Liver (tissue), 9 donors: ENCODE results near the gene TMEM179. TPM values are rescaled to one million over a fixed set of nuclear protein-coding genes. Genes with fewer than 3 reads are reported as not detected.

Experiments
- DNase-seq: peaks from one replicate; pipeline ENCODE4 v3.0.0-alpha.2; 2017; ENCODE audit warnings: low spot score
- H3K27ac ChIP-seq, 2 donors: one replicate each; pipeline ENCODE4 v1.7.0; 2013; ENCODE audit warnings: inconsistent platforms in 2 of 2, low read length in 2 of 2, control low read depth in 1 of 2, low read depth in 1 of 2, mild to moderate bottlenecking in 1 of 2
- H3K27me3 ChIP-seq, 4 donors: one replicate each; pipeline versions ENCODE4 v1.6.1 to v1.7.0; 2013; ENCODE audit warnings: low read length in 3 of 4, inconsistent platforms in 1 of 4, mild to moderate bottlenecking in 1 of 4, moderate library complexity in 1 of 4; ENCODE audit not compliant: control insufficient read depth in 4 of 4, insufficient read depth in 4 of 4
- H3K36me3 ChIP-seq, 4 donors: one replicate each; pipeline versions ENCODE4 v1.6.1 to v1.7.0; 2013; ENCODE audit warnings: low read length in 3 of 4, mild to moderate bottlenecking in 3 of 4, low read depth in 1 of 4, moderate library complexity in 1 of 4; ENCODE audit not compliant: control insufficient read depth in 4 of 4, insufficient read depth in 3 of 4
- H3K4me1 ChIP-seq, 4 donors: one replicate each; pipeline versions ENCODE4 v1.6.1 to v1.7.0; 2013; ENCODE audit warnings: low read length in 3 of 4, mild to moderate bottlenecking in 3 of 4, moderate library complexity in 1 of 4; ENCODE audit not compliant: control insufficient read depth in 4 of 4, insufficient read depth in 4 of 4
- H3K4me3 ChIP-seq, 3 donors: one replicate each; pipeline versions ENCODE4 v1.6.1 to v1.7.0; 2013; ENCODE audit warnings: low read length in 3 of 3, control low read depth in 1 of 3, low read depth in 1 of 3, mild to moderate bottlenecking in 1 of 3
- H3K9ac ChIP-seq, 2 donors: one replicate each; pipeline ENCODE4 v1.7.0; 2013; ENCODE audit warnings: low read length in 2 of 2, mild to moderate bottlenecking in 2 of 2, moderate library complexity in 2 of 2, control low read depth in 1 of 2, low read depth in 1 of 2
- H3K9me3 ChIP-seq, 4 donors: one replicate each; pipeline versions ENCODE4 v1.6.1 to v1.7.0; 2013; ENCODE audit warnings: low read length in 3 of 4; ENCODE audit not compliant: control insufficient read depth in 4 of 4
- ATF3 ChIP-seq: IDR thresholded peaks from 2 replicates; pipeline ENCODE4 v1.6.1; 2016; ENCODE audit warnings: antibody characterized with exemption
- CTCF ChIP-seq: fragments of 150-350 bp; IDR thresholded peaks from 2 replicates; pipeline ENCODE4 v1.5.1; 2017; ENCODE audit warnings: improper control_type of control experiment, low read depth, low read length; ENCODE audit not compliant: missing input control
- EGR1 ChIP-seq, 2 donors: IDR thresholded peaks; 2 replicates each; pipeline ENCODE4 v1.6.1; 2016 to 2018; ENCODE audit warnings: antibody characterized with exemption in 2 of 2, low read depth in 2 of 2
- FOXA1 ChIP-seq: IDR thresholded peaks from 2 replicates; pipeline ENCODE4 v1.6.1; 2016; ENCODE audit warnings: antibody characterized with exemption
- FOXA2 ChIP-seq: IDR thresholded peaks from 2 replicates; pipeline ENCODE4 v1.6.1; 2016; ENCODE audit warnings: antibody characterized with exemption
- GABPA ChIP-seq, 2 donors: IDR thresholded peaks in 1 of 2; conservative IDR thresholded peaks in 1 of 2; 2 replicates each; pipeline ENCODE4 v1.6.1; 2016; ENCODE audit warnings: antibody characterized with exemption in 2 of 2, mild to moderate bottlenecking in 1 of 2, moderate library complexity in 1 of 2
- HNF4A ChIP-seq, 2 donors: conservative IDR thresholded peaks; 2 replicates each; pipeline ENCODE4 v1.6.1; 2016; ENCODE audit warnings: antibody characterized with exemption in 2 of 2, mild to moderate bottlenecking in 2 of 2
- JUND ChIP-seq, 2 donors: IDR thresholded peaks; 2 replicates each; pipeline ENCODE4 v1.6.1; 2016; ENCODE audit warnings: antibody characterized with exemption in 2 of 2
- MAX ChIP-seq: IDR thresholded peaks from 2 replicates; pipeline ENCODE4 v1.6.1; 2016; ENCODE audit warnings: antibody characterized with exemption
- NR2F2 ChIP-seq: IDR thresholded peaks from 2 replicates; pipeline ENCODE4 v1.6.1; 2016; ENCODE audit warnings: antibody characterized with exemption
- REST ChIP-seq: IDR thresholded peaks from 2 replicates; pipeline ENCODE4 v1.6.1; 2016; ENCODE audit warnings: antibody characterized with exemption, mild to moderate bottlenecking
- RXRA ChIP-seq, 2 donors: IDR thresholded peaks; 2 replicates each; pipeline ENCODE4 v1.6.1; 2017 to 2018; ENCODE audit warnings: antibody characterized with exemption in 2 of 2, mild to moderate bottlenecking in 1 of 2
- SP1 ChIP-seq: IDR thresholded peaks from 2 replicates; pipeline ENCODE4 v1.6.1; 2018; ENCODE audit warnings: antibody characterized with exemption, mild to moderate bottlenecking
- TAF1 ChIP-seq: conservative IDR thresholded peaks from 2 replicates; pipeline ENCODE4 v1.6.1; 2016; ENCODE audit warnings: antibody characterized with exemption, mild to moderate bottlenecking
- YY1 ChIP-seq: IDR thresholded peaks from 2 replicates; pipeline ENCODE4 v1.6.1; 2016; ENCODE audit warnings: antibody characterized with exemption, mild to moderate bottlenecking
- ZBTB33 ChIP-seq: IDR thresholded peaks from 2 replicates; pipeline ENCODE4 v1.6.1; 2016; ENCODE audit warnings: antibody characterized with exemption
- WGBS: extraction: QIAGEN DNeasy Blood & Tissue Kit; methylation state at CpG from one replicate; pipeline ENCODE4 v1.1.7; 2013; 5-methylcytosine and 5-hydroxymethylcytosine counted together
- polyA plus RNA-seq, 2 donors: library from polyadenylated mRNA; stranded (reverse) in 1 of 2; unstranded in 1 of 2; fragments of 200-250 nt in 1 of 2; fragments of >200 nt in 1 of 2; fragmentation: Nextera tagmentation in 1 of 2; extraction: Ambion mirVana in 1 of 2; gene quantifications; one replicate each; pipeline versions ENCODE4 v1.2.1 to v1.2.3, GENCODE V29; 2013 to 2015
- total RNA-seq, 2 donors: library from RNA; depleted of rRNA; stranded (reverse); fragments of >200 nt; gene quantifications; one replicate each; pipeline ENCODE4 v1.2.3, GENCODE V29; 2014
- donor health status: healthy.
- donor health status: healthy.
- donor health status: healthy.
- donor health status: healthy.
- donor health status: healthy.

TMEM179 gene
- total and polyA plus RNA-seq, 4 donors: 0.12 to 0.37 TPM; not detected in 2

GRCh38 chr14:104563191-104563741 is 41.3 kb downstream of the TMEM179 start (continued):
- no peak for TF ChIP-seq ATF3

GRCh38 chr14:104562606-104563005 is 42.0 kb downstream of the TMEM179 start:
- Histone ChIP-seq H3K4me3 (no peak overlapping the region), H3K27me3 (peaks cover 0 to 3% (median 0%) of the 10 kb centered on the region in 4 donors), H3K36me3 (no peaks in the 10 kb centered on the region), H3K4me1 (peaks cover 0 to 3% (median 1%) of the 10 kb centered on the region in 4 donors), H3K27ac (no peak overlapping the region), H3K9ac (no peak overlapping the region), H3K9me3 (no peaks in the 10 kb centered on the region)
- no peak for TF ChIP-seq RXRA (IDR thresholded peaks at IDR 0.05)
- TF ChIP-seq GABPA (IDR thresholded peaks at IDR 0.05 in 1 of 2, conservative IDR thresholded peaks at IDR 0.05 in 1 of 2): no peak
- TF ChIP-seq HNF4A (conservative IDR thresholded peaks at IDR 0.05): no peak
- no peak for TF ChIP-seq ZBTB33
- TF ChIP-seq JUND (IDR thresholded peaks at IDR 0.05): no peak
- no peak for TF ChIP-seq SP1
- TF ChIP-seq FOXA2: no peak
- no peak for TF ChIP-seq NR2F2
- TF ChIP-seq REST: no peak
- no peak for TF ChIP-seq YY1
- TF ChIP-seq CTCF: no peak
- no peak for TF ChIP-seq MAX
- no peak for TF ChIP-seq EGR1 (IDR thresholded peaks at IDR 0.05; ENCODE audit: low read depth in 2 of 2)
- no peak for TF ChIP-seq TAF1
- TF ChIP-seq ATF3: no peak
- TF ChIP-seq FOXA1: no peak
- WGBS: 86% methylated on average over 5 of the region's 5 CpGs
- DNase-seq: no peak
